Frontal cortex (tissue), 4 donors: ENCODE results near the gene VEGFC. TPM values are rescaled to one million over a fixed set of nuclear protein-coding genes. Genes with fewer than 3 reads are reported as not detected.

Experiments used
- DNase-seq, 2 donors: peaks; one replicate each; pipeline ENCODE4 v3.0.0; 2012; ENCODE audit warnings: low spot score in 2 of 2
- FAIRE-seq: peaks from 2 replicates; lab custom pipeline; 2012; peaks lifted over from hg19 to GRCh38; lab: Jason Lieb, UNC
- total RNA-seq: library from RNA; depleted of rRNA; stranded (reverse); fragments of >200 nt; gene quantifications from one replicate; pipeline ENCODE4 v1.2.3, GENCODE V29; 2014
- donor health status: control.
- donor health status: control.
- donor health status: control.

The VEGFC gene
- total RNA-seq, 1 donor from 2014 or later: 1.6 TPM

- DNase-seq: no peak
- FAIRE-seq: no peak
These were observed 153.7 kb downstream of the VEGFC start for GRCh38 chr4:176638992-176639391.

GRCh38 chr4:176636292-176636691 lies 156.4 kb downstream of the VEGFC start:
- FAIRE-seq (no peak), DNase-seq (no peak)

DNA sequence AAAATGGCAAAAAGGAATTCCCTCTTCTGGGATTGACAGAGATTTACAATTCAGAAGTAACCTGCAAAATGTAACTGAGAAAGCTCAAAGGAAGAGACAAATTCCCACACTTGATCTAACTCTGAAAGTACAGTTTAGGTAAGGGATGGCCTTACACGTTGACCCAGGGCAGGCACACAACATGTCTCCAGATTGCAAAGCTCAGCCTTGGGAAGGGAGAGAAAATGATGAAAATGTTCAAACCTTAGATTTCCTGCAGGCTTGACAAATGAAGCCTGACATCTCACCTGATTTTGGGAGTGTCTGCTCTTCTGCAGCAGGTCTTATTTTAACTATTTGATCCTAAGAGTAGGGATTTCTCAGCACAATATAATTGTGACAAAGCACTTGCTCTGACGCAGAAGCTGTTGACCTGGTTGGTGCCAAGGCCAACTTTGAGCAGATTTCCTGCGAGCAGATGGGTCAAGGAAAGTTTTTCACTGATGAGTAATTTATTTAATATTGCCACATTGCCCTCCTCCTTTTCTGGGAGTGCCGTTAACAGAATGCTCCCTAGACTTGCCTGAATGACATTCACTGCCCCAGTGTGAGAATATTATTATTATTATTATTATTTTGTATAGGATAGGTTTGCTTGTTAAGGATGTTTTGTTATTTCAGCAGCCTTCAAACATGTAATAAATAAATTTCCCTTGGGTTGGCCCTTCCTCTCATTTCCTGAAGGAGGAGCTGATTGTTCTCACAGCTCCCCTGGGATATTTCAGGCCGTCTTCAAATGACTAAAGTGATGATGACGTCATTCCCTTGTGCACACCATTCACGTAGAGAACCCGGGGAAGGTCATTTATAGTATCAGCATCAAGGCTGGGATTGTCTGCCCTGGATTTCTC lies 157.1 kb downstream of the VEGFC start:
- FAIRE-seq (no peak), DNase-seq (peak in 1 of 2 donors; percentile 6)
